Mesenchymal stem cell (in vitro differentiated cells and primary cell): ENCODE measurements around the gene OTUD5.
A peak's percentile ranks its signal among the peaks of the same experiment; 100 is the strongest.

Source experiments
- DNase-seq: peaks from one replicate; pipeline ENCODE4 v3.0.0-alpha.2; 2013
- H2AFZ ChIP-seq: one replicate; pipeline ENCODE4 v1.6.1; 2013; ENCODE audit warnings: low read depth, mild to moderate bottlenecking, control low read depth, inconsistent platforms, low read length, moderate library complexity
- H2AK5ac ChIP-seq: 2 replicates; pipeline ENCODE4 v1.6.1; 2013; ENCODE audit warnings: low read length, moderate library complexity, mild to moderate bottlenecking, inconsistent platforms; ENCODE audit not compliant: severe bottlenecking
- H2BK120ac ChIP-seq: one replicate; pipeline ENCODE4 v1.6.1; 2013; ENCODE audit warnings: low read depth, mild to moderate bottlenecking, inconsistent platforms, low read length, moderate library complexity
- H2BK12ac ChIP-seq, 2 experiments: one replicate each; pipeline ENCODE4 v1.6.1; 2013; ENCODE audit warnings: inconsistent platforms in 2 of 2, low read length in 2 of 2, mild to moderate bottlenecking in 2 of 2, moderate library complexity in 2 of 2, control low read depth in 1 of 2
- H2BK15ac ChIP-seq: one replicate; pipeline ENCODE4 v1.6.1; 2013; ENCODE audit warnings: mild to moderate bottlenecking, low read depth, inconsistent platforms; ENCODE audit not compliant: poor library complexity, severe bottlenecking
- H2BK5ac ChIP-seq: 2 replicates; pipeline ENCODE4 v1.6.1; 2013; ENCODE audit warnings: low read depth, mild to moderate bottlenecking, low read length, control low read depth, inconsistent platforms; ENCODE audit not compliant: poor library complexity, severe bottlenecking
- H3K14ac ChIP-seq, 2 experiments: one replicate each; pipeline ENCODE4 v1.6.1; 2013; ENCODE audit warnings: inconsistent platforms in 2 of 2, low read length in 2 of 2, control low read depth in 1 of 2, mild to moderate bottlenecking in 1 of 2, moderate library complexity in 1 of 2
- H3K18ac ChIP-seq, 2 experiments: one replicate each; pipeline ENCODE4 v1.6.1; 2013; ENCODE audit warnings: inconsistent platforms in 2 of 2, low read length in 2 of 2, control low read depth in 1 of 2, low read depth in 1 of 2, mild to moderate bottlenecking in 1 of 2
- H3K23ac ChIP-seq, 2 experiments: one replicate each; pipeline ENCODE4 v1.6.1; 2013; ENCODE audit warnings: inconsistent platforms in 2 of 2, low read length in 2 of 2, mild to moderate bottlenecking in 2 of 2, moderate library complexity in 2 of 2, control low read depth in 1 of 2
- H3K27ac ChIP-seq: 2 replicates; pipeline ENCODE4 v1.5.1; 2013; ENCODE audit warnings: mild to moderate bottlenecking, moderate library complexity, low read length, control low read depth, inconsistent platforms; ENCODE audit not compliant: poor library complexity, severe bottlenecking
- H3K27me3 ChIP-seq, 2 experiments: 2 replicates each; pipeline versions ENCODE4 v1.6.1 to v1.7.0; 2013; ENCODE audit warnings: low read length in 2 of 2, mild to moderate bottlenecking in 2 of 2, moderate library complexity in 2 of 2, control low read depth in 1 of 2, inconsistent platforms in 1 of 2; ENCODE audit not compliant: control insufficient read depth in 1 of 2, insufficient read depth in 1 of 2
- H3K36me3 ChIP-seq, 2 experiments: 2 replicates each; pipeline versions ENCODE4 v1.6.1 to v1.7.0; 2013; ENCODE audit warnings: low read length in 2 of 2, control low read depth in 1 of 2, inconsistent platforms in 1 of 2, low read depth in 1 of 2, mild to moderate bottlenecking in 1 of 2; ENCODE audit not compliant: insufficient read depth in 2 of 2, control insufficient read depth in 1 of 2
- H3K4ac ChIP-seq, 2 experiments: one replicate each; pipeline ENCODE4 v1.6.1; 2013; ENCODE audit warnings: inconsistent platforms in 2 of 2, low read length in 2 of 2, mild to moderate bottlenecking in 2 of 2, moderate library complexity in 2 of 2, control low read depth in 1 of 2, low read depth in 1 of 2
- H3K4me1 ChIP-seq: 2 replicates; pipeline ENCODE4 v1.6.1; 2013; ENCODE audit warnings: low read depth, low read length, control low read depth; ENCODE audit not compliant: control insufficient read depth, insufficient read depth
- H3K4me2 ChIP-seq: 2 replicates; pipeline ENCODE4 v1.6.1; 2013; ENCODE audit warnings: low read length, mild to moderate bottlenecking, inconsistent platforms; ENCODE audit not compliant: poor library complexity, severe bottlenecking
- H3K4me3 ChIP-seq, 2 experiments: 2 replicates each; pipeline versions ENCODE4 v1.5.1 to v1.7.0; 2013; ENCODE audit warnings: low read length in 2 of 2, mild to moderate bottlenecking in 2 of 2, control low read depth in 1 of 2, low read depth in 1 of 2; ENCODE audit not compliant: insufficient read depth in 1 of 2
- H3K79me1 ChIP-seq: replicated peaks from 2 replicates; pipeline ENCODE4 v1.6.1; 2013; ENCODE audit warnings: mild to moderate bottlenecking, control low read depth, low read length, inconsistent platforms; ENCODE audit not compliant: poor library complexity, severe bottlenecking
- H3K9ac ChIP-seq: 2 replicates; pipeline ENCODE4 v1.7.0; 2013; ENCODE audit warnings: mild to moderate bottlenecking, low read length, moderate library complexity
- H3K9me3 ChIP-seq: 2 replicates; pipeline ENCODE4 v1.7.0; 2013; ENCODE audit warnings: mild to moderate bottlenecking, low read length; ENCODE audit not compliant: control insufficient read depth
- H4K8ac ChIP-seq: one replicate; pipeline ENCODE4 v1.6.1; 2013; ENCODE audit warnings: inconsistent platforms, mild to moderate bottlenecking, low read length, moderate library complexity
- H4K91ac ChIP-seq: one replicate; pipeline ENCODE4 v1.6.1; 2013; ENCODE audit warnings: mild to moderate bottlenecking, low read length, inconsistent platforms
- WGBS: methylation state at CpG from one replicate; pipeline ENCODE4 v1.1.7; 2013; ENCODE audit warnings: mixed read lengths; 5-methylcytosine and 5-hydroxymethylcytosine counted together

The OTUD5 gene

DNA sequence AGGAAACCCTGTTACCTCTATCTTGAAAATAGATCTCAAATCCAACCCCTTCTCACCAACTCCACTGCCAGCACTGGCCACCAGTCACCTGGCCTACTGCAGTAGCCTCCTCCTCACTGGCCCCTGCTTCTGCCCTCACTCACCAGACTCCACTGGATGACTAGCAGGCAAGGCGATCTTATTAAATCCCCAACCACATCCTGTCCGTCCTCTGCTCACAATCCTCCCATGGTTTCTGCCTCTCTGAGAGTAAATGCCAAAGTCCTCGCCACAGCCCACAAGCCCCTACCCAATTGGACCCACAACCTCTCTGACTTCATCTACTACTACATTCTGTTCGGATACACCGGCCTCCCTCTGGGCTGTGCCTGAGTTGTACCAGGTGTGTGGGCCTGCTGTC, 33.1 kb downstream of the OTUD5 start:
- Histone ChIP-seq H2AFZ (no peak overlapping the region), H3K4me1 (peaks cover 5% of the 10 kb centered on the region), H2BK120ac (no peak overlapping the region), H3K9me3 (no peaks in the 10 kb centered on the region), H3K4me3 (no peak overlapping the region), H3K18ac (no peak overlapping the region), H3K27me3 (peaks cover 0 to 9% of the 10 kb centered on the region in 2 experiments), H3K4me2 (no peak overlapping the region), H4K8ac (no peak overlapping the region), H2BK5ac (no peak overlapping the region), H2BK12ac (no peak overlapping the region), H3K4ac (no peak overlapping the region), H3K14ac (no peak overlapping the region), H3K36me3 (peaks cover 49 to 50% of the 10 kb centered on the region in 2 experiments), H4K91ac (no peak overlapping the region), H2BK15ac (no peak overlapping the region), H3K79me1 (peaks cover 11% of the 10 kb centered on the region), H3K23ac (no peak overlapping the region), H2AK5ac (no peak overlapping the region), H3K27ac (no peak overlapping the region), H3K9ac (no peak overlapping the region)
- no peak for DNase-seq
- 97% methylated on average over 5 of the region's 5 CpGs for whole genome bisulfite sequencing

DNA sequence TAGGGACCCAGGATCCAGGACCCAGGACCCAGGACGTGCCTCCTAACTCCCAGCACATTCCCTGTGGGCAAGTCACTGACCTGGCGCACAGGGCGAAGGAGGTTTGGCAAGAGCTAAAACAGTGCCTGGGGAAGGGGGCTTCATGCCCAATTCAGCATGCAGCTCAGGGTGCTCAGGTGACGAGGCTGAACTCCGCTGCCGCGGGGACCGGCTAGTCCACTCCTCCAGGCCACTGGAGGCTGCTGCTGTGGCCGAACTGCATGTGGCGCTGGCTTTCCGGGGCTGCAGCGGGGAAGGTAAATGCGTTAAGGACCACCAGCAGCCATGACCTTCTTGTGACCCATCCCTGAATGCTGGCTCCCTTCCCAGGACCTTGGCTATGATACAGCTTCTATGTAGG, 33.6 kb downstream of the OTUD5 start:
- DNase-seq, result no peak
- H2AFZ ChIP-seq, result no peak overlapping the region
- 99% methylated on average over 13 of the region's 13 CpGs for WGBS

DNA sequence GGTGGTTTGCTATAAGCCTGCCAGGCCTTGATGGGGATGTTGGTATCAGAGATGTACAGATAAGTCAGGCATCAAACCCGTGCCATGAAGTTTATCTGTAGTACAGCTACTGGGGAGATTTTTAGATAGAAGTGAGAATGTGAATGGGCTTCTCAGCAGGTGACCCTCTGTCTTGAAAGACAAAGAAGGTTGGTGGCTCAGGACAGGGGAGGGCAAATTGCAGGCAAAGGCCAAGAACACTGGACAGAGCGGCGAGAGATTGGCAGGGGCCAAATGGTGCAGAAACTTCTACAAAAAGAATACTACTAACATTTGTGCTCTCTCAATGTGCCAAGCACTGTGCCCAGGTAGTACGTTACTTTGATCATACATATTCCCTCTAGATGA, 36.7 kb downstream of the OTUD5 start:
- H4K91ac ChIP-seq, result no peak overlapping the region
- no peak overlapping the region for H2AK5ac ChIP-seq
- no peak overlapping the region for H3K4me2 ChIP-seq
- H2BK120ac ChIP-seq, result no peak overlapping the region
- peaks cover 13% of the 10 kb centered on the region for H3K4me1 ChIP-seq
- no peak overlapping the region for H2BK12ac ChIP-seq
- no peak overlapping the region for H4K8ac ChIP-seq
- WGBS, result 89% methylated on average over 4 of the region's 4 CpGs
- no peak overlapping the region for H2AFZ ChIP-seq
- no peak overlapping the region for H2BK5ac ChIP-seq
- H3K36me3 ChIP-seq, result peaks cover 37 to 42% of the 10 kb centered on the region in 2 experiments
- peaks cover 8% of the 10 kb centered on the region for H3K79me1 ChIP-seq
- H3K14ac ChIP-seq, result no peak overlapping the region
- peaks cover 0 to 4% of the 10 kb centered on the region in 2 experiments for H3K27me3 ChIP-seq
- no peak overlapping the region for H3K18ac ChIP-seq
- no peak overlapping the region for H2BK15ac ChIP-seq
- H3K27ac ChIP-seq, result no peak overlapping the region
- no peak overlapping the region for H3K4me3 ChIP-seq
- H3K9ac ChIP-seq, result no peak overlapping the region
- no peaks in the 10 kb centered on the region for H3K9me3 ChIP-seq
- no peak for DNase-seq
- no peak overlapping the region for H3K4ac ChIP-seq
- H3K23ac ChIP-seq, result no peak overlapping the region

More for the DNA sequence above, 33.6 kb downstream of the OTUD5 start:
- no peak overlapping the region for H2BK15ac ChIP-seq
- H2BK120ac ChIP-seq, result no peak overlapping the region
- H3K4me1 ChIP-seq, result peaks cover 5% of the 10 kb centered on the region
- no peaks in the 10 kb centered on the region for H3K9me3 ChIP-seq
- no peak overlapping the region for H4K8ac ChIP-seq
- no peak overlapping the region for H3K4me3 ChIP-seq
- no peak overlapping the region for H3K9ac ChIP-seq
- no peak overlapping the region for H3K23ac ChIP-seq
- no peak overlapping the region for H2BK12ac ChIP-seq
- peaks cover 11% of the 10 kb centered on the region for H3K79me1 ChIP-seq
- no peak overlapping the region for H3K14ac ChIP-seq
- no peak overlapping the region for H3K18ac ChIP-seq
- no peak overlapping the region for H2AK5ac ChIP-seq
- H2BK5ac ChIP-seq, result no peak overlapping the region
- H4K91ac ChIP-seq, result no peak overlapping the region
- peaks cover 49 to 50% of the 10 kb centered on the region in 2 experiments for H3K36me3 ChIP-seq
- no peak overlapping the region for H3K27ac ChIP-seq
- H3K4me2 ChIP-seq, result no peak overlapping the region
- peaks cover 0 to 9% of the 10 kb centered on the region in 2 experiments for H3K27me3 ChIP-seq
- no peak overlapping the region for H3K4ac ChIP-seq

DNA sequence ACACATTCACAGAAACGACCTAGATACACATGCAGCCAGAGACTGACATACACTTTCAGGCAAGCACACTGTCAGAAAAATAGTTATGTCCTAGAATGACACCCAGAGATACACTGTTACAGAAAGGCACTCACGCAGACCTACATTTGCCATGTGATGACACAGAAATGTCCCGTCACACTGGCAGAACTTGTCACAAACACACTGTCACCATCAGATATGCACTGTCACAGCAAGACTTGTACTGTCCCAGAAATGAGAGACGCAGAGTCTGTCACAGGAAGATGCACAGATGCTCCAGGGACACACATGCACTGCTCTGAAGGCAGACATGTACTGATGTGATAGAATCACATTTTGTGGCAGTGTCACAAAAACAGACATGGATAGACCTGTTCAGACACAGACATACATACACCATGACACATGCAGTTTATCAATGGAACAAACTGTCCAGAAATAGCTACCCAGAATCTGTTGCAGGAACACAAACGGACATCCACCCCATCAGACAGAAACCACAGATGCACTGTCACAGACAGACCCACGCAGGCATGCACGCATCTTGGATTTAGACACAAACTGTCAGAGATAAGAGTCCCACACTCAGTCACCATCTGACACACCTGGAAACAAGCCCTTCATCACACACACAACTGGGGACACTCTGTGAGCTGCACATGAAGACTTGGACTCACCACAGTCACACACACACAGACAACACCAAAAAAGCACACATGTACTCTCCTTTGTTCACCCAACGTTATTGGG, 37.3 kb downstream of the OTUD5 start:
- H3K18ac ChIP-seq, result peak overlapping the region in 1 of 2 experiments; percentile 48
- no peak overlapping the region for H2BK15ac ChIP-seq
- no peak overlapping the region for H3K9ac ChIP-seq
- H3K9me3 ChIP-seq, result no peaks in the 10 kb centered on the region
- H3K4ac ChIP-seq, result no peak overlapping the region
- H2AK5ac ChIP-seq, result no peak overlapping the region
- H3K4me2 ChIP-seq, result no peak overlapping the region
- no peak overlapping the region for H4K91ac ChIP-seq
- 63% methylated on average over 8 of the region's 8 CpGs for WGBS
- H3K4me1 ChIP-seq, result peaks cover 13% of the 10 kb centered on the region
- H2BK12ac ChIP-seq, result no peak overlapping the region
- no peak overlapping the region for H4K8ac ChIP-seq
- no peak overlapping the region for H2AFZ ChIP-seq
- H3K79me1 ChIP-seq, result peaks cover 10% of the 10 kb centered on the region
- H2BK120ac ChIP-seq, result no peak overlapping the region
- peaks cover 32 to 42% of the 10 kb centered on the region in 2 experiments for H3K36me3 ChIP-seq
- no peak overlapping the region for H3K23ac ChIP-seq
- H3K14ac ChIP-seq, result peak overlapping the region in 1 of 2 experiments; percentile 32
- H3K27ac ChIP-seq, result peak overlapping the region; percentile 35
- H3K4me3 ChIP-seq, result no peak overlapping the region
- H3K27me3 ChIP-seq, result peaks cover 0 to 7% of the 10 kb centered on the region in 2 experiments
- peak; percentile 7 for DNase-seq
- no peak overlapping the region for H2BK5ac ChIP-seq
